Measurements from ENCODE around the gene TNFRSF9.
"Not testable (repeated sequence)": the region's sequence is repeated elsewhere in the genome, so short reads cannot be mapped to it uniquely, and the experiment has no call there.

Gene TNFRSF9

DNA sequence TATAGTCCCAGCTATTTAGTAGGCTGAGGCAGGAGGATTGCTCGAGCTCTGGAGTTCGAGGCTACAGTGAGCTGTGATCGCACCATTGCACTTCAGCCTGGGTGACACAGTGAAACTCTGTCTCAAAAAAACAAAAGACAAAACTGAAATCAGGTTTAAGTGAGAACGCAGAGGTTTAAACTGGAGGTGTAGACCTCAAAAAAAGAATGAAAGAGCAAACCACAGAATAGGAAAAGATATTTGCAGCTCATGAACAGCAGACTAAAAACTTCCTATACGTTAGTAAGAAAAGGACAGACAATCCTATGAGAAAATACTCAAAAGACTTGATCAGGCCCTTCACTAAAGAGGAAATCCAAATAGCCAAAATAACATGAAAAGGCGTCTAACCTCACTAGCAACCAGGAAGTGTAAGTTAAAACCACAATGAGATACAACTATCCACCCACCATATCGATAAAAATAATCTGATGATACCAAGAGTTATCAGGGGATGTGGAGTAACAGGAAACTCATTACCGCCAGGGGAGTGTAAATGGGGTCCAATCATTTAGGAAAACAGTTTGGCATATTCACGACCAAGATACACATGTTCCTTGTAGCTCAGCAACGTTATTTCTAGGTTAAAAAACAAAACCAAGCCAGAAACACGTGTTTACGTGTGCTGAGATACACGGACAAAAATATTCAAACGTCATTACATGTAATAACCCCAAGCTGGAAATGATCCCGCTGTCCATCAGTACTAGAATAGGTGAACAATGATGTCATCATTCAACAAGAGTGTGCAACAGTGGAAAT is 9.8 kb downstream of the TNFRSF9 start:
- H2AFZ ChIP-seq (ENCODE audit: low read depth) = no peak overlapping the region

DNA sequence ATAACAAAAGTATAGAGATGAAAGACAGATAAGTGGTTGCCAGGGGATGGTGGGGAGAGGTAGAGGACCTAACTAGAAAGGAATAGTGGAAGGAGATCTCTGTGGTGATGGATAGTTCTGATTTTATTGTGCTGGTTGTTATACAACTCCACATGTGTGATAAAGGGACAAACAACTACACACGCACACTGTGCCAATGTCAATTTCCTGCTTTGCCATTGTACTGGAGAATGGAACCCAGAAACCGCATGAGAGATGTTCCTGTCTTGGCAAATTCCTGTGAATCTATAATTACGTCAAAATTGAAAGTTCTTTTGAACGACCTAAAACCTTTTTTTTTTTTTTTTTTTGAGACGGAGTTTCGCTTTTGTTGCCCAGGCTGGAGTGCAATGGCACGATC is 11.0 kb downstream of the TNFRSF9 start:
- Histone ChIP-seq H3K27me3 (ENCODE audit: insufficient read depth, low read depth) (no peaks in the 10 kb centered on the region), H3K9ac (no peak overlapping the region), H3K27ac (no peak overlapping the region), H3K79me2 (ENCODE audit: insufficient read depth, low read depth) (no peaks in the 10 kb centered on the region), H2AFZ (ENCODE audit: low read depth) (no peak overlapping the region), H3K36me3 (ENCODE audit: insufficient read depth) (no peaks in the 10 kb centered on the region), H4K20me1 (ENCODE audit: insufficient read depth) (no peaks in the 10 kb centered on the region), H3K4me1 (ENCODE audit: low read depth, poor library complexity, severe bottlenecking) (no peaks in the 10 kb centered on the region), H3K4me3 (IDR thresholded peaks at IDR 0.05; ENCODE audit: insufficient read depth, low read depth, low read length) (no peak overlapping the region), H3K4me2 (no peak overlapping the region)
- TF ChIP-seq, protein P1, sequence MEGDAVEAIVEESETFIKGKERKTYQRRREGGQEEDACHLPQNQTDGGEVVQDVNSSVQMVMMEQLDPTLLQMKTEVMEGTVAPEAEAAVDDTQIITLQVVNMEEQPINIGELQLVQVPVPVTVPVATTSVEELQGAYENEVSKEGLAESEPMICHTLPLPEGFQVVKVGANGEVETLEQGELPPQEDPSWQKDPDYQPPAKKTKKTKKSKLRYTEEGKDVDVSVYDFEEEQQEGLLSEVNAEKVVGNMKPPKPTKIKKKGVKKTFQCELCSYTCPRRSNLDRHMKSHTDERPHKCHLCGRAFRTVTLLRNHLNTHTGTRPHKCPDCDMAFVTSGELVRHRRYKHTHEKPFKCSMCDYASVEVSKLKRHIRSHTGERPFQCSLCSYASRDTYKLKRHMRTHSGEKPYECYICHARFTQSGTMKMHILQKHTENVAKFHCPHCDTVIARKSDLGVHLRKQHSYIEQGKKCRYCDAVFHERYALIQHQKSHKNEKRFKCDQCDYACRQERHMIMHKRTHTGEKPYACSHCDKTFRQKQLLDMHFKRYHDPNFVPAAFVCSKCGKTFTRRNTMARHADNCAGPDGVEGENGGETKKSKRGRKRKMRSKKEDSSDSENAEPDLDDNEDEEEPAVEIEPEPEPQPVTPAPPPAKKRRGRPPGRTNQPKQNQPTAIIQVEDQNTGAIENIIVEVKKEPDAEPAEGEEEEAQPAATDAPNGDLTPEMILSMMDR (conservative IDR thresholded peaks at IDR 0.05; ENCODE audit: low read depth, low read length) = no peak

More for the DNA sequence above, 9.8 kb downstream of the TNFRSF9 start:
- H3K36me3 ChIP-seq (ENCODE audit: insufficient read depth) = no peaks in the 10 kb centered on the region
- H3K4me1 ChIP-seq (ENCODE audit: low read depth, poor library complexity, severe bottlenecking) = no peaks in the 10 kb centered on the region
- no peaks in the 10 kb centered on the region for H4K20me1 ChIP-seq (ENCODE audit: insufficient read depth)
- H3K4me2 ChIP-seq = no peak overlapping the region
- no peak overlapping the region for H3K4me3 ChIP-seq (IDR thresholded peaks at IDR 0.05; ENCODE audit: insufficient read depth, low read depth, low read length)
- TF ChIP-seq, protein P1 (conservative IDR thresholded peaks at IDR 0.05; ENCODE audit: low read depth, low read length) = no peak
- no peak overlapping the region for H3K9ac ChIP-seq
- no peaks in the 10 kb centered on the region for H3K79me2 ChIP-seq (ENCODE audit: insufficient read depth, low read depth)
- H3K27me3 ChIP-seq (ENCODE audit: insufficient read depth, low read depth) = no peaks in the 10 kb centered on the region
- no peak overlapping the region for H3K27ac ChIP-seq

DNA sequence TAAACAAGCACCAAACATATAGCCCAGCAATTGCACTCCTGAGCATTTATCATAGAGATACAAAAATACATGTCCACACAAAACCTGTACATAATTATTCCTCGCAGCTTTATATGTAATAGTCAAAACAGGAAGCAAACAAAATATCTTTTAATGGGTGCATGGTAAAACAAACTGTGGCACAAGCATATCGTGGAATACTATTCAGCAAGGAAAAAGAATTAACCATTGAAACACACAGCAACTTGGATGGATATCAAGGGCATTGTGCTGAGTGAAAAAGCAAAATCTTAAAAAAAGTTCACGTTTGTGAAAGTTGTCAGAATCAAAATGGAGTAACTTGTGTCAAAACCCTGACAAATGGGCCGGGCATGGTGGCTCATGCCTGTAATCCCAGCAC is 12.4 kb downstream of the TNFRSF9 start:
- Histone ChIP-seq H3K27ac (no peak overlapping the region), H2AFZ (ENCODE audit: low read depth) (no peak overlapping the region), H3K4me1 (ENCODE audit: low read depth, poor library complexity, severe bottlenecking) (no peaks in the 10 kb centered on the region), H4K20me1 (ENCODE audit: insufficient read depth) (no peaks in the 10 kb centered on the region), H3K9ac (no peak overlapping the region), H3K36me3 (ENCODE audit: insufficient read depth) (no peaks in the 10 kb centered on the region), H3K4me2 (no peak overlapping the region), H3K27me3 (ENCODE audit: insufficient read depth, low read depth) (no peaks in the 10 kb centered on the region), H3K79me2 (ENCODE audit: insufficient read depth, low read depth) (no peaks in the 10 kb centered on the region), H3K4me3 (IDR thresholded peaks at IDR 0.05; ENCODE audit: insufficient read depth, low read depth, low read length) (no peak overlapping the region)
- TF ChIP-seq, protein P1 (conservative IDR thresholded peaks at IDR 0.05; ENCODE audit: low read depth, low read length) = no peak

DNA sequence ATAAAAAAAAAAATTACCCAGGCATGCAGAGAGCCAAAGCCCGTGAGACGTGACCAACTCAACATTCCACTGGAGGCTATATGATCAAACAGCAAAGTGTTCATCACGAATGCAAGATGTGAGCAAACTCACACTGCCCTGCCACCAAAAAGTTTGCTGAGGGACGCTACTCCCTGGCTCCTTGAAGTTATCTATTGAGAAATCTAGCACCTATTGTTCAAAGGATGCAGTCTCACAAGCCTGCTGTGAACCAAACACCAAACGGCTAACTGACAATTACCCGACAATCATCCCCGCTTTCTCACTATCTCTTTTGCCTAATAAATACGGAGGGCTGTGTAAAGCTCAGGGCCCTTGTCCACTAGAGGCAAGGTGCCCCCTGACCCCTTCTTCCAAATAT is 13.6 kb downstream of the TNFRSF9 start:
- not testable (repeated sequence) for H3K27me3 ChIP-seq (ENCODE audit: insufficient read depth, low read depth); H3K9ac ChIP-seq; H3K27ac ChIP-seq; H3K4me3 ChIP-seq (IDR thresholded peaks at IDR 0.05; ENCODE audit: insufficient read depth, low read depth, low read length); H3K36me3 ChIP-seq (ENCODE audit: insufficient read depth); H4K20me1 ChIP-seq (ENCODE audit: insufficient read depth); H3K4me2 ChIP-seq; H2AFZ ChIP-seq (ENCODE audit: low read depth); H3K4me1 ChIP-seq (ENCODE audit: low read depth, poor library complexity, severe bottlenecking); H3K79me2 ChIP-seq (ENCODE audit: insufficient read depth, low read depth)

DNA sequence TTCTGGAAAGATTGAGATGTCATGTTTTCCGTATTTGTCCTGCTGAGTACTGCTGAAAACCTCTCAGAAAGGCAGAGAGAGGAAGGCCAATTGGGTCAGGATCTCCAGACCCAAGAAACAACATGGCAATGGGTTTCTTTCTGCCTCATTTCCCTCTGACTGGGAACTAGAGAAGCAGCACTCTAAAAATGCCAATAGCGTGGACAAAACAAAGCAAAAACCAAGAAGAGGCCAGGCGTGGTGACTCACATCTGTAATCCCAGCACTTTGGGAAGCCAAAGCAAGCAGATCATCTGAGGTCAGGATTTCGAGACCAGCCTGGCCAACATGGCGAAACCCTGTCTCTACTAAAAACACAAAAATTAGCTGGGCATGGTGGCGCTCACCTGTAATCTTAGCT is 18.3 kb downstream of the TNFRSF9 start:
- no peak overlapping the region for H3K9ac ChIP-seq
- TF ChIP-seq, protein P1 (conservative IDR thresholded peaks at IDR 0.05; ENCODE audit: low read depth, low read length) = no peak
- no peaks in the 10 kb centered on the region for H4K20me1 ChIP-seq (ENCODE audit: insufficient read depth)
- H3K4me1 ChIP-seq (ENCODE audit: low read depth, poor library complexity, severe bottlenecking) = no peaks in the 10 kb centered on the region
- no peak overlapping the region for H3K4me2 ChIP-seq
- no peak overlapping the region for H3K27ac ChIP-seq
- no peaks in the 10 kb centered on the region for H3K36me3 ChIP-seq (ENCODE audit: insufficient read depth)
- H2AFZ ChIP-seq (ENCODE audit: low read depth) = no peak overlapping the region
- H3K79me2 ChIP-seq (ENCODE audit: insufficient read depth, low read depth) = no peaks in the 10 kb centered on the region
- H3K27me3 ChIP-seq (ENCODE audit: insufficient read depth, low read depth) = no peaks in the 10 kb centered on the region
- H3K4me3 ChIP-seq (IDR thresholded peaks at IDR 0.05; ENCODE audit: insufficient read depth, low read depth, low read length) = no peak overlapping the region

All from KMS-11 (cell line).